NCI-H446 treated with DMSO at 0.1 percent for 48 hours (cell line): ENCODE results near the gene IL17F.

Experiments used
- DNase-seq: peaks from one replicate; lab custom pipeline; 2025; lab: John Stamatoyannopoulos, UW

The IL17F gene

GRCh38 chr6:52244400-52244799 is at the start of gene IL17F:
TSS of gene IL17F (minus strand) at chr6:52244500. CDS start at chr6:52244429, 71 bp downstream.
- no peak for DNase-seq

- DNase-seq, result no peak
Observed at GRCh38 chr6:52293067-52293466, 48.8 kb upstream of the IL17F start.

GRCh38 chr6:52288841-52289240 is 44.5 kb upstream of the IL17F start:
- DNase-seq, result no peak

- no peak for DNase-seq
Observed at GRCh38 chr6:52288216-52288615, 43.9 kb upstream of the IL17F start.

GRCh38 chr6:52286798-52287432 is 42.6 kb upstream of the IL17F start:
- DNase-seq, result peak; percentile 44

- peak; percentile 10 for DNase-seq
Observed at GRCh38 chr6:52285177-52286068, 41.1 kb upstream of the IL17F start.

- DNase-seq, result peak; percentile 99
Observed at GRCh38 chr6:52284460-52285176, 40.3 kb upstream of the IL17F start, which contains the start of gene MCM3. TSS of gene MCM3 (minus strand) at chr6:52284742. CDS start at chr6:52284674, 68 bp downstream.

- peak; percentile 15 for DNase-seq
Observed at GRCh38 chr6:52284131-52284459, 39.8 kb upstream of the IL17F start.

GRCh38 chr6:52283111-52283510 is 38.8 kb upstream of the IL17F start:
- DNase-seq, result no peak

GRCh38 chr6:52276130-52276529 is 31.8 kb upstream of the IL17F start:
- no peak for DNase-seq

GRCh38 chr6:52271852-52272460 is 27.7 kb upstream of the IL17F start:
- DNase-seq, result no peak

GRCh38 chr6:52263709-52264540 is 19.6 kb upstream of the IL17F start:
- peak; percentile 27 for DNase-seq

- no peak for DNase-seq
Observed at GRCh38 chr6:52262620-52263344, 18.5 kb upstream of the IL17F start.

- no peak for DNase-seq
Observed at GRCh38 chr6:52261229-52261628, 16.9 kb upstream of the IL17F start.

GRCh38 chr6:52260634-52261033 is 16.3 kb upstream of the IL17F start:
- DNase-seq, result no peak

- DNase-seq, result no peak
Observed at GRCh38 chr6:52255434-52255833, 11.1 kb upstream of the IL17F start.

- DNase-seq, result no peak
Observed at GRCh38 chr6:52254731-52255378, 10.6 kb upstream of the IL17F start.

GRCh38 chr6:52253494-52253893 is 9.2 kb upstream of the IL17F start:
- no peak for DNase-seq

GRCh38 chr6:52251113-52251512 is 6.8 kb upstream of the IL17F start:
- DNase-seq, result no peak

GRCh38 chr6:52249078-52249477 is 4.8 kb upstream of the IL17F start:
- DNase-seq, result no peak
